HG02884 (cell line): Measurements from ENCODE around the gene UQCC5.

Experiments used
- ATAC-seq: cut with Tn5 transposase; IDR thresholded peaks from one replicate; pipeline ENCODE4 v1.9.1; 2021; ENCODE audit warnings: mild to moderate bottlenecking, moderate library complexity; ENCODE audit not compliant: unreplicated experiment

The UQCC5 gene

DNA sequence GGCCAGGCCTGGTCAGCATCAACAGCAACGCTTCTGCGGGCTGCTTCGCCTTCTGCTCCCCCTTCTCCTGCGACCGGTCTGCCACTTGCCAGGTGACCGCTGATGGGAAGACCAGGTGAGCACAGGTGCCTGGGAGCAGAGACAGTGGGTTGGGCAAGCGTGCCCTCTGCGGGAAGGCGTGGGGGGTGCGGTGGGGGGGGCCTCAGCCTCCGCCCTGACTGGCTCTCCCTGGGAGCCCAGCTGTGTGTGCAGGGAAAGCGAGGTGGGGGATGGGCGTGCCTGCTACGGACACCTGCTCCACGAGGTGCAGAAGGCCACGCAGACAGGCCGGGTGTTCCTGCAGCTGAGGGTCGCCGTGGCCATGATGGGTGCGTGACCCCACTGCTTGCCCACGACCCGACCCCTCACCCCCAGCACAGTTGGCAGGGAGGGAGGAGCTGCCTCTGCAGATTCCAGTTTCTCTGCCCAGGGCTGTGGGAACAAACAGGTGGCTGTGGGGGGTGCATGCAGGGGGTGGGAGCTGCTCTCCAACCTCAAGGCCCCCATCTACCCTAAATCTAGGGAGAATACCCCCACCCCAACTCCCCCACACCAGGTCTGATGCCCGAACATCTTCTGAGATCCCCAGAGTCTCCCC lies 32.5 kb upstream of the UQCC5 start:
- ATAC-seq, result no peak

DNA sequence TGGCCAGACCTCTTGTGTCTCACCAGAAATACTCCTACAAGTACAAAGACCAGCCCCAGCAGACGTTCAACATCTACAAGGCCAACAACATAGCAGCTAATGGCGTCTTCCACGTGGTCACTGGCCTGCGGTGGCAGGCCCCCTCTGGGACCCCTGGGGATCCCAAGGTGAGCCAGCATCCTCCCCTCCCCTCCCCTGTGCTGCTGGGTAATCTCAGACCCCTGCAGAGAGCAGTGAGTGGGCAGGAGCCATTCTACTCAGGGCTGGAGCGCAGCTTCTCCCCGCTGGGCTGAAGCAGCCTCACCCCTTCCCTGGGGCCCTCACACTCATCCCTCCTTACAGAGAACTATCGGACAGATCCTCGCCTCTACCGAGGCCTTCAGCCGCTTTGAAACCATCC lies 31.4 kb upstream of the UQCC5 start:
- ATAC-seq, result no peak

DNA sequence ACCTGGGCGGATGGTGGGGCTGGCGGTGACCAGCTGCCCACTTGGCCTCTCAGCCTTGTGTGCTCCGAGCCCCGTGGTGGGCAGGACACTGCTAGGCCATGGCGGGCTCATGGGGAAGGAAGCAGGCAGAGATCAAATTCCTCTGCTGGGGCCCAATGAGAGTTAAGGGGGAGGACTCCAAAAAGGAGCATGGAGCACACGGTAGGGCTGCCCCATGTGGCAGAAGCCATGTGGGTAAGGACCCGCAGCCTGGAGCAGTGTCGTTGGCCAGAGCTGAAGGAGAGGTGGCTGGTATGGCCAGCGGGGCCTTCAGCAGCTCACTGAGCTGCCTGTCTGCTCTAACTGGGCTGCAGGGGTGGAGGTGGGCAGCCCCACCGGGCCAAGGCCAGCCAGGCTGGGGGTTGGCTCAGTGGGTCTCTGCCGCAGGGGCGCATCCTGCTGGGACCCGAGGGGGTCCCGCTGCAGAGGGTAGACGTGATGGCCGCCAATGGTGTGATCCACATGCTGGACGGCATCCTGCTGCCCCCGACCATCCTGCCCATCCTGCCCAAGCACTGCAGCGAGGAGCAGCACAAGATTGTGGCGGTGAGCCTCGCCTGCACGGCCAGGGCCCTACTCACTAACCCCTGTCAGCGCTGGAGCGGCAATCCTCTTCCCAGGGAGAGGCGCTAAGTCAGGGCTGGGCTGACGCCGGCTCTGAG lies 30.0 kb upstream of the UQCC5 start:
- no peak for ATAC-seq

DNA sequence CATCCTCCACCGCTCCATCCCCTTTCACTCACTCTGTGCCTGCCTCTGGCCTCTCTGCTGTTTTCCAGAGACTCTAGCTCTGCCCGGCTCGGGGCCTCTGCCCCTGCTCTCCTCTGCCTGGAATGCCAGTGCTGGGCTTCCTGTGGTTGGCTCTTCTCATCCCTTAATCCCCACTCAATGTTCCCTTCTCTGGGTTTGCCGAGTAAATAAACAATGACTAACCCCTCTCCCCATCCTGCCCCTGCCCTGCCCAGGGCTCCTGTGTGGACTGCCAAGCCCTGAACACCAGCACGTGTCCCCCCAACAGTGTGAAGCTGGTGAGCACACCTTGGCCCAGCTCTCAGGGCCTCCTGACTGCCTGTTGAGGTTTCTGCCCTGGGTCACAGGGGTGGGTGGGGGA lies 29.0 kb upstream of the UQCC5 start:
- no peak for ATAC-seq

DNA sequence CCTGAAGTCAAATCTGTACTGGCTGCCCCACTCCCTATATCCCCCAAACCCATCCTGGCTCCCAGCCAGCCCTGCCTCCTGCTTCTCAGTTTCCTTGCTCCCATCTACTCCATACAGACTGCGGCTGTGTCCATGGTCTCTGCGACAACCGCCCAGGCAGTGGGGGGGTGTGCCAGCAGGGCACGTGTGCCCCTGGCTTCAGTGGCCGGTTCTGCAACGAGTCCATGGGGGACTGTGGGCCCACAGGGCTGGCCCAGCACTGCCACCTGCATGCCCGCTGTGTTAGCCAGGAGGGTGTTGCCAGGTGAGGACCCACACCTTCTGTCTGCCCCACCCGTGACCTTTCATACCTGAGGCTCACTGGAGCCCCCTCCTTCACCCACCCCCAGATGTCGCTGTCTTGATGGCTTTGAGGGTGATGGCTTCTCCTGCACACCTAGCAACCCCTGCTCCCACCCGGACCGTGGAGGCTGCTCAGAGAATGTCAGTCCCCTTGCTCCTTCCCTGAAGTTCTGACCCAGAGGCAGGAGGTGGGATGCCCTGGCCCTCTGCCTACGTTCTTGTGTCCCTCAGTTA lies 26.6 kb upstream of the UQCC5 start:
- no peak for ATAC-seq

DNA sequence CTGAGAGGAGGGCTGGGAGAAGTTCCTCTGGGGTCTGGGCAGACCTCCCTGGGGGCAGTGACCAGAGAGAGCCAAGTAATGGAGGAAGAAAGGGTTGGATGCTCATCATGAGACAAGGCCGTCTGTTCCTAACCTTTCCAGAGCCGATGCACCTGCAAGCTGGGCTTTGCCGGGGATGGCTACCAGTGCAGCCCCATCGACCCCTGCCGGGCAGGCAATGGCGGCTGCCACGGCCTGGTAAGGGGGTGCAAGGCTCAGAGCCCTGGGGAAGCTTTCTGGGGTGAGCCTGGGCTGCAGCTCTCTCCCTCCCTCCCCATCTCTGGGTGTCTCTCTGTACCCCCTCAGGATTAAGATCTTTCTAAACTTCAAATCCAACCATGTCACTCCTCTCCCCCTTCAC lies 24.9 kb upstream of the UQCC5 start:
- no peak for ATAC-seq

DNA sequence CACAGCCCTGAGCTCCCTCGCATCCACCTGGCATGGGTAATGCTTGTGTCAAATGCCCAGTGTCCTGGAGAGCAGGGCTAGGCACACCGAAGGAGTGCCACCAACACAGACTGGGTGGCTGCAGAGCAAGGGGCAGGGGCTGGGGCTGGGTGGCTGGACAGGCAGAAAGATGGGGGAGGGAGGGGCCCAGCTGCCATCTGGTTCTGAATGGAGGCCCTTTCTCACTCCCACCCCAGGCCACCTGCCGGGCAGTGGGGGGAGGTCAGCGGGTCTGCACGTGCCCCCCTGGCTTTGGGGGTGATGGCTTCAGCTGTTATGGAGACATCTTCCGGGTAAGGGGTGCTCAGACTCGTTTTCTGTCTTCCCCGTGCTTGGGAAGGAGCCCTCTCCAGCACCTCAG lies 24.3 kb upstream of the UQCC5 start:
- ATAC-seq, result no peak

DNA sequence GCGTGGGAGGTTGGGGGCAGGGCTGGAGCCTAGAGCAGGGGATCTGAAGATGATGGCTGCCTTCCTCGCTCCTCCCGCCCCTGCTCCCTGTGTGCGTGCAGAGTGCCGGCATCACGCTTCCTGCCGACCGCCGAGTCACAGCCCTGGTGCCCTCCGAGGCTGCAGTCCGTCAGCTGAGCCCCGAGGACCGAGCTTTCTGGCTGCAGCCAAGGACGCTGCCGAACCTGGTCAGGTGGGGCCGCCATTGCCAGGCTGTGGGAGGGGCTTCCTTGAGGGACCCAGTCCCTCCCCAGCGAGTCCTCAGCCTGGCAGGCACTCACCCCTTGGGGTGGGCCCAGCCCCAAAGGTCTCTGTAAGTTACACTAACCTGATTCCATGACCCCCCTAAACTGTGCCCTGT lies 23.7 kb upstream of the UQCC5 start:
- ATAC-seq, result no peak

DNA sequence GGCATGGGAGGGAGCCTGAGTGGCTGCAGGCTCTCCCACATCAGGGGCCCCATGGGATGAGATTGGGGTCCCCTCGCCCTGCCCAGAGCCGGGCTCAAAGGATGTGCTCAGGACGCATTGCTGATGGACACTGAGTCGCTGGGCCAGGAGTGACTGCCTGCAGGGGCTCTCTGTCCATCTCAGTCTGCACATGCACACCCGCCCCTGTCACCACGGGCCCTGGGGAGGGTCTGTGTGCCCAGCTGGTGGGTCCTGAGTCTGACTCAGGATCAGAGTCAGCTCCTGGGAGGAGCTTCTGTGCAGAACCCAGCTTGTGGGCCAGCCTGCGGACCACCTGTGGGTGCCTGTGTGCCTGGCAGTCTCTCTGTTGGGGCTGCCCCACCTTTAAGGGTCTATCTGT lies 23.1 kb upstream of the UQCC5 start:
- ATAC-seq, result no peak

DNA sequence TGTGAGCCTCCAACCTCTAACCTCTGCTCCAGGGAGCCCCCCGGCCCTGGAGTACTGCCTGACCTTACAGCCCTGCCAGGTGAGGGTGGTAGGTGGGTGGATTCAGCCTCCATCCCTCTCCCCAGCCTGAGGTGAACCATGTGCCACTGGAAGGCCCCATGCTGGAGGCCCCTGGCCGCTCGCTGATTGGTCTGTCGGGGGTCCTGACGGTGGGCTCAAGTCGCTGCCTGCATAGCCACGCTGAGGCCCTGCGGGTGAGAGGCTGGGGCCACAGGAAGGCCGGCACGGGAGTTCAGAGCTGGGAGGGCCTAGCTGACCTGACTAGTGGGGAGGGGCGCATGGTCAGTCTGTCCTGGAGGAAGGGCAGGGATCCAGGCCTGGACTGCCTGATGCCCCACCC lies 21.8 kb upstream of the UQCC5 start:
- ATAC-seq, result no peak

DNA sequence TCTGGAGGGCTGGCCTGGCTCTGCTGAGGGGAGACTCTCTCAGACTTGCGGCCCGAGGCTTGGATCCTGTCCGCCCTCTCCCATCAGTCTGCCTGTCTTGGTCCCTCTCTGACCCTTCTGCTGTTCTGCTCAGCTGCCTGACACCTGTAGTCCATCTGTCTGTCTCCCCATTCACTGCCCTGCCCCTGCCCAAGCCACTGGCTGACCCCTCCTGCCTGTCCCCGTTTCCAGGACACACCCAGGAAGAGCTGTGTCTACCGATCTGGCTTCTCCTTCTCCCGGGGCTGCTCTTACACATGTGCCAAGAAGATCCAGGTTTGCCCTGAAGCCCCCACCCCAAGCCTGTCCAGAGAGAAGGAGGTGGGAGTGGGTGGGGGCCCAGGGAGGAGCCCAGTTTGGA lies 21.2 kb upstream of the UQCC5 start:
- no peak for ATAC-seq

DNA sequence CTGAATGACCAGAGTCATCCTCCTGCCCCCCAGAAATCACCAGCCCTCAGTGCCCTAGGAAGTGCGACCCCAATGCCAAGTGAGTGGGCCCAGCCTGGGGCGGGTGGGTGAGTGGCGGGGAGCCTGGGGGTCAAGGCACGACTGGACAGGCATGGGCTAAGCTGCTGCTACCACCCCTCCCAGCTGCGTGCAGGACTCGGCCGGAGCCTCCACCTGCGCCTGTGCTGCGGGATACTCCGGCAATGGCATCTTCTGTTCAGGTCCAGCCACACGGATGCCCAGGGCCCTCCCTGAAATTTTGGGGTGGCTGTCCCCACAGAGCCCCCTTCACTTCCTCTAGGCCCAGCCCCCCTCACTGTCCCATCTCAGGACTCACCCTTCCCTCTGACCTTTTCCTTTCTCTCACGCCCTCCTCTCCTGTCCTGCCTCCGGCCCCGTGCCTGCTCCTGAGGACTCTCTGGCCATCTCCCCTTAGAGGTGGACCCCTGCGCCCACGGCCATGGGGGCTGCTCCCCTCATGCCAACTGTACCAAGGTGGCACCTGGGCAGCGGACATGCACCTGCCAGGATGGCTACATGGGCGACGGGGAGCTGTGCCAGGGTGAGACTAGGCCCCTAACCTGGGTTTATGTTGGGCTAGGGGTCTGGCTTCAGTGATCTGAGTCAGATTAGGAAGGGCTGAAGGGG lies 19.8 kb upstream of the UQCC5 start:
- no peak for ATAC-seq

DNA sequence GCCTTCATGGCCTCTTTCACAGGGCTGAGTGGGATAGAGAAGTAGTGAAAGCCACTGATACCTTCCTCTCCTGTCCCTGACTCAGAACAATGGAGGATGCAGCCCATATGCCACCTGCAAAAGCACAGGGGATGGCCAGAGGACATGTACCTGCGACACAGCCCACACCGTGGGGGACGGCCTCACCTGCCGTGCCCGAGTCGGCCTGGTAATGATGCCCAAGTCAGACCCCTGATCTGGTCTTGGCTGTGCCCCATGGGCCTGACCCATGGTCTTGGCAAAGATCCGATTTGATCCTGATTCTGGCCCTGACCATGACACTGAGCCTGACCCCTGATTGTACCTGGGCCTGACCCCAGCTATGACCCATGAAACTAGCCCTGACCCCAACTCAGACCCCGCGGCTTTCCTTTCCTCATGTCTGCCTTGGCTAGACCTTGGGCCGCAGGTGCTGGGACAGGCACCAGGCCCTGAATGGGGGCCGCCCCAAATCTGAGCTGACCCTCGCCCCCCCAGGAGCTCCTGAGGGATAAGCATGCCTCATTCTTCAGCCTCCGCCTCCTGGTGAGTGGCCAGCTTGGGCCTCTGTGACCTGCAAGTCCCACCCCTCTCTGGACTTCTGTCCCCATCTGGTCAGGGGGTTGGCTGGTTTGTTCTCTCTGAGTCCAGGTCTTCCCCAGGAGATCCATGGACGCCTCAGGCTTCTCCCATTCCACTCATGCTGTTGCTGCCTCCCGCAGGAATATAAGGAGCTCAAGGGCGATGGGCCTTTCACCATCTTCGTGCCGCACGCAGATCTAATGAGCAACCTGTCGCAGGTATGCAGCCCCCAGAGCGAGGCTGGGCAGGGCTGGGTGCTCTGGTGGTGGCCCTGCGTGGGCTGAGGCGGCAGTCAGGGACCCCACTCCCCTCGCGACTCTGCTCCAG lies 18.3 kb upstream of the UQCC5 start:
- ATAC-seq, result no peak

DNA sequence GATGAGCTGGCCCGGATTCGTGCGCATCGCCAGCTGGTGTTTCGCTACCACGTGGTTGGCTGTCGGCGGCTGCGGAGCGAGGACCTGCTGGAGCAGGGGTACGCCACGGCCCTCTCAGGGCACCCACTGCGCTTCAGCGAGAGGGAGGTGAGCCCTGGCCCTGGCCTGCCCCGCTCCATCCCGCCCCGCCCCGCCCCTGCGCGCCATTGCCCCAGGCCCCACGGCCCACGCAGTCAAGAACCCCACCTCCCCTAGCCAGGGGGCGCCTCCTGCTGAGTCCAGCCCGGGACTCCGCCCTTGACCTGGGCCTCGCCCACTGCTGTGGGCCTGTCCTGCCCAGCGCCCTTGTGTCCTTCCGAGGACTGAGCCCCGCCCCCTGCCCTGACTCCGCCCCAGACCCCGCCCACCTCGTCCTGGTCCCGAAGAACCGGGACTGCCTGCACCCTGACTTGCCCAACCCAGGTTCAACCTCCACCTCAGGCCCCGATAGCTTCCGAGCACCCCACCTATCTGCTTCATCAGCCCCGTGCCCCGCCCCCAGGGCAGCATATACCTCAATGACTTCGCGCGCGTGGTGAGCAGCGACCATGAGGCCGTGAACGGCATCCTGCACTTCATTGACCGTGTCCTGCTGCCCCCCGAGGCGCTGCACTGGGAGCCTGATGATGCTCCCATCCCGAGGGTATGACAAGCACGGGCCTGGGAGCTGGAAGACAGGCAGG lies 17.5 kb upstream of the UQCC5 start:
- ATAC-seq, result no peak

DNA sequence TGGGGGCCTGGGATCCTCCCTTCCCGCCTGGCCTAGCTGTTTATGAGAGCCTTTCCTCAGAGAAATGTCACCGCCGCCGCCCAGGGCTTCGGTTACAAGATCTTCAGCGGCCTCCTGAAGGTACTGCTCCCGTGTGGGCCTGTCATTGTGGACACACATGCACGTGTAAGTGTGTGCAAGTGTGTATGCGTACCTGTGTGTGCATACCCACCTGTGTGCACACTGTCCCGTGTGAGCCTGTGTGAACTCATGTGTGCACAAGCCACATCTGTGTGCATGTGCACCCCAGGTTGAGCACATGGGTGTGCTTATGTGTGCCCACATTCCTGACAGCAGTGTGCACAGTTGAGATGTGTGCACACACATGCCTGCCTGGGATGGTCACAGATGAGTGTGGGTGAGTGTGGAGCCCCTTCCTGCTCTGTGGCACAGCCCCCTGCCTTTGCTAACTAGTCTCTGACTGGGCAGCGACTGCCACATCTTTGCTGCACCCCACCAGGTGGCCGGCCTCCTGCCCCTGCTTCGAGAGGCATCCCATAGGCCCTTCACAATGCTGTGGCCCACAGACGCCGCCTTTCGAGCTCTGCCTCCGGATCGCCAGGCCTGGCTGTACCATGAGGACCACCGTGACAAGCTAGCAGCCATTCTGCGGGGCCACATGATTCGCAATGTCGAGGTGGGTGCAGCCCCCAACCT lies 16.8 kb upstream of the UQCC5 start:
- no peak for ATAC-seq

DNA sequence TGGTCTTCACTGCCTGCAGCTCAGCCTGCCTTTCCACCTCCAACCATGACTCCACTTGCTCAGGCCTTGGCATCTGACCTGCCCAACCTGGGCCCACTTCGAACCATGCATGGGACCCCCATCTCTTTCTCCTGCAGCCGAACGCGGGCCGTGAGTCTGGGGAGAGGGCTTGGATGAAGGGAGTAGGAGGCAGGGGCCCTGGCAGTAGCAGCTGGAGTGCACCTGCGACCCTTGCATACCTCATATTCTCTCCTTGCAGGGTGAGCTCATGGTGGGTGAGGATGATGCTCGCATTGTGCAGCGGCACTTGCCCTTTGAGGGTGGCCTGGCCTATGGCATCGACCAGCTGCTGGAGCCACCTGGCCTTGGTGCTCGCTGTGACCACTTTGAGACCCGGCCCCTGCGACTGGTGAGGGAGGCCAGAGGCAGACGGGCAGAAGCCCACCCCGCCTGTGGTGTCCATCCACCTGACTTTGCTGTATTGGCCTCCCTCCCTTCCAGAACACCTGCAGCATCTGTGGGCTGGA lies 16.2 kb upstream of the UQCC5 start:
- no peak for ATAC-seq

DNA sequence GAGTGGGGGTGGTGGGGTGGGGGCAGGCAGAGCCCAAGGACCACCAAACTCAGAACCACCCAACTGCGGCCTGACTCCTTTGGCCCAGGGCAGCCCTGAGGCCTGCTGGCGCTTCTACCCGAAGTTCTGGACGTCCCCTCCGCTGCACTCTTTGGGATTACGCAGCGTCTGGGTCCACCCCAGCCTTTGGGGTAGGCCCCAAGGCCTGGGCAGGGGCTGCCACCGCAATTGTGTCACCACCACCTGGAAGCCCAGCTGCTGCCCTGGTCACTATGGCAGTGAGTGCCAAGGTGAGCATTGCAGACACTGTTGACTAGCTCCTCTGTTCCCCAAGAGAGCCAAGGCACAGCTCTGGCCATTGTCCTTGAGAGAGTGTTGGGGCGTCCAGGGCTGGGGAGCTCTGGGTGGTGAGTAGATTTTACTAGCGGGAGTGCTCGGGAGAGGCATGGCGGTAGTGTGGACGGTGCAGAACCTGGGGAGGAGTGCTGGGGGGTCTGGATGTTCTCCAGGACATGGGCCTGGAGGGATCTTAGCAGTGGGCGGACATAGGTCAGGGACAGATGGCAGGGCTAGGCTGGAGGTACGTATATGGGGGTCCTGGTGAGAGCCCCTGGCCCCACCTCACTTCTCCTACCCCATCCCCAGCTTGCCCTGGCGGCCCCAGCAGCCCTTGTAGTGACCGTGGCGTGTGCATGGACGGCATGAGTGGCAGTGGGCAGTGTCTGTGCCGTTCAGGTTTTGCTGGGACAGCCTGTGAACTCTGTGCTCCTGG lies 15.5 kb upstream of the UQCC5 start:
- ATAC-seq, result no peak

DNA sequence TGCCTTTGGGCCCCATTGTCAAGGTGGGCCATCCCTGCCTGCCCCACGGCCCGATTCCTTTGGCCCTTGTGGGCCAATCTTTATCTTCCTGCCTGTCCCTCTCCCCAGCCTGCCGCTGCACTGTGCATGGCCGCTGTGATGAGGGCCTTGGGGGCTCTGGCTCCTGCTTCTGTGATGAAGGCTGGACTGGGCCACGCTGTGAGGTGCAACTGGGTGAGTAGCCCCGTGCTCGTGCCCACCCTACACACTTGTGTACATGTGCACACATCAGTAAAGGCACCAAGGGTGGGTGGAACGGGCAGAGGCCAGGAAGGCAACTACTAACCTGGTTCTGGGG lies 14.9 kb upstream of the UQCC5 start:
- no peak for ATAC-seq
